HG02642 (cell line): Measurements from ENCODE around the gene TNFAIP3.
"Not testable (repeated sequence)": the region's sequence is repeated elsewhere in the genome, so short reads cannot be mapped to it uniquely, and the experiment has no call there.

Source experiments
- ATAC-seq: cut with Tn5 transposase; IDR thresholded peaks from one replicate; pipeline ENCODE4 v1.9.1; 2021; ENCODE audit warnings: mild to moderate bottlenecking; ENCODE audit not compliant: unreplicated experiment, poor library complexity

Gene TNFAIP3

GRCh38 chr6:137876547-137876946, 9.5 kb downstream of the TNFAIP3 start:
- ATAC-seq = no peak

GRCh38 chr6:137877113-137877512, 10.1 kb downstream of the TNFAIP3 start:
- no peak for ATAC-seq

- ATAC-seq = no peak
These were observed 10.5 kb downstream of the TNFAIP3 start for GRCh38 chr6:137877606-137878005.

- ATAC-seq = no peak
These were observed 11.0 kb downstream of the TNFAIP3 start for GRCh38 chr6:137878029-137878428.

GRCh38 chr6:137878486-137879285, 11.6 kb downstream of the TNFAIP3 start:
- no peak for ATAC-seq

GRCh38 chr6:137879299-137879698, 12.2 kb downstream of the TNFAIP3 start:
- no peak for ATAC-seq

GRCh38 chr6:137879885-137880745, 13.1 kb downstream of the TNFAIP3 start:
- ATAC-seq = no peak

- ATAC-seq = no peak
These were observed 13.9 kb downstream of the TNFAIP3 start for GRCh38 chr6:137880746-137881521.

- no peak for ATAC-seq
These were observed 14.4 kb downstream of the TNFAIP3 start for GRCh38 chr6:137881522-137881886.

GRCh38 chr6:137882225-137882961, 15.3 kb downstream of the TNFAIP3 start:
- ATAC-seq = no peak

GRCh38 chr6:137883400-137884148, 16.5 kb downstream of the TNFAIP3 start:
- ATAC-seq = no peak

GRCh38 chr6:137884149-137884909, 17.3 kb downstream of the TNFAIP3 start:
- ATAC-seq = no peak

GRCh38 chr6:137884910-137885229, 17.8 kb downstream of the TNFAIP3 start:
- not testable (repeated sequence) for ATAC-seq

GRCh38 chr6:137886226-137886625, 19.2 kb downstream of the TNFAIP3 start:
- not testable (repeated sequence) for ATAC-seq

- ATAC-seq = no peak
These were observed 24.0 kb downstream of the TNFAIP3 start for GRCh38 chr6:137890983-137891537.

- ATAC-seq = no peak
These were observed 25.2 kb downstream of the TNFAIP3 start for GRCh38 chr6:137892271-137892708.

- no peak for ATAC-seq
These were observed 26.1 kb downstream of the TNFAIP3 start for GRCh38 chr6:137893181-137893580.

- ATAC-seq = no peak
These were observed 26.7 kb downstream of the TNFAIP3 start for GRCh38 chr6:137893726-137894125.
